H1 (cell line): ENCODE data around the gene IGF1. TPM values are rescaled to one million over a fixed set of nuclear protein-coding genes. Genes with fewer than 3 reads are reported as not detected.

Source experiments
- TEAD4 ChIP-seq: IDR thresholded peaks from 2 replicates; pipeline ENCODE4 v1.6.1; 2012; ENCODE audit warnings: low read depth, low read length, inconsistent platforms, mixed read lengths
- polyA plus RNA-seq, 7 experiments: library from polyadenylated mRNA; depleted of rRNA in 3 of 7; stranded (reverse) in 5 of 7; unstranded in 2 of 7; fragments of >200 nt in 5 of 7; fragments of 200-250 nt in 2 of 7; gene quantifications; 1 replicate in 5 of 7; 2 replicates in 1 of 7; 4 replicates in 1 of 7; pipeline versions ENCODE4 v1.2.1 to v1.2.3, GENCODE V29; 2011 to 2013; ENCODE audit warnings: missing spikeins in 2 of 7, mixed read lengths in 2 of 7
- total RNA-seq: library from RNA; stranded (reverse); fragmentation: NEBNext Ultra II Directional; extraction: Animal tissue kit (Norgen Biotek cat#: 25700); gene quantifications from 2 replicates; pipeline ENCODE4 v1.2.1, GENCODE V29; 2021

The IGF1 gene
- total and polyA plus RNA-seq, 2 of the 8 experiments (the other 6 are each of a cell fraction or from before 2014, with no cell fraction given) = not detected

DNA sequence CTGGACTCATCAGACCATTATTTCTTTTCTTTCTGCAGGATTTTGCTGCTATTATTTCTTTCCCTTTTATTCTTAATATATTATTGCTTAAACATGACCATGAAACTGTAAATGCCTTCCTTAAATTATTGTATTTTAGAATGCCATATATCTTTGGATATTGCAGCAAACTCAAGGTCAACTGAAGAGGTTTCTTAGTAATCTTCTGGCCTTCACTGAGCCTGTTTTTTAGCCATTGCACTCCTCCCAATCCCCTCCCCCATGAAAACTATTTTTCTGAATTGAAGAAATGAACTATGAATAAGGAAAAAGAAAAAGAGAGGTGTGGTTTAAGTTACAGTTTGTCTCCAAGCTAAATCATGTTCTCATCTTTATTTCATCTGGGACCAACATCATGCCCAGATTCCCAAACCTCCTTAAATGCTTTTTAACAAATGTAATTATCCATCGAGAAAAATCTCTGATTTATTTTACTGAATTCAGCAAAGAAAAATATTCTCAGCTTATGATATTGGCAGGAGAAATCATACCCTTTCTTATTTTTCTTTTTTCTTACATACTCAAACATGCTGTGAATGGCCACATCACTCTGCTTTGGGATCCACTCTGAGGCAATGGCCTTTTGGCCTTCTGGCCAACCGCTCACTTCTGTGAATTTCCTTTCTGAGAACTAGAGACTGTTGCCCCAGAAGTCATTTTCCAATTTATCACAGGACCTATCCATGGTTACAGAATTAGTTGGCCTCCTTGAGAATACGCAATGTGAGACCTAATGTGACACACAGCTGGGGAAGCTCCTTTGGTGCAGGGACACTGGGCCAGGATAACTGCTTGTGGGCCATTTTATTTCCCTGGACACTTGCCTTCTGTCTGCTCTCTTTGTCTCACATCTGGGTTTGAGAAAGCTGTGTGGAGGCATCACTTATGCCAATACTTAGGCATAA, 50.9 kb downstream of the IGF1 start (continued):
- no peak for TF ChIP-seq TEAD4
